K562 (cell line): ENCODE measurements around the gene ZSWIM1. TPM values are rescaled to one million over a fixed set of nuclear protein-coding genes. Genes with fewer than 3 reads are reported as not detected.

ENCODE experiments used
- ATAC-seq: fragments of 200-7000 bp; cut with Tn5 transposase; 3 replicates; pipeline ENCODE4 v1.9.1; 2020; ENCODE audit warnings: moderate library complexity
- BruUV-seq: library from RNA; stranded (reverse); fragments of 400-500 nt; replicated peaks from 2 replicates; lab custom pipeline; 2021; lab: Mats Ljungman, UMichigan
- CTCF ChIA-PET: fragments of 300-600 bp; formaldehyde crosslinking; extraction: SDS; loops from one replicate; lab custom pipeline; 2021; ENCODE audit warnings: low intra/inter-chr PET ratio; lab: Yijun Ruan, JAX
- POLR2A ChIA-PET: fragments of 300-600, 350-650 bp; sonication (Branson Sonifier 250); formaldehyde crosslinking; extraction: SDS; loops from one replicate; lab custom pipeline; 2021; ENCODE audit warnings: antibody characterized with exemption, inconsistent platforms; lab: Yijun Ruan, JAX
- DNase-seq, 4 experiments: peaks; one replicate each; pipeline versions ENCODE4 v3.0.0 to v3.0.0-alpha.2; 2011 to 2018; ENCODE audit warnings: low spot score in 3 of 4, mixed read lengths in 3 of 4; ENCODE audit errors: extremely low read depth in 1 of 4
- FAIRE-seq: peaks from 2 replicates; lab custom pipeline; 2011; peaks lifted over from hg19 to GRCh38; lab: Jason Lieb, UNC
- H2AFZ ChIP-seq: 2 replicates; pipeline ENCODE4 v1.6.0; 2011; ENCODE audit warnings: low read depth, low read length, control low read depth, inconsistent platforms
- H3K27ac ChIP-seq: fragments of 200-600 bp; 3 replicates; pipeline ENCODE4 v1.8.0; 2011; ENCODE audit warnings: low read depth, mild to moderate bottlenecking, control low read depth, inconsistent platforms, low read length, moderate library complexity, mixed read lengths; ENCODE audit errors: extremely low read depth
- H3K27me3 ChIP-seq, 2 experiments: fragments of 300-600 bp in 1 of 2; 2 replicates in 1 of 2; 3 replicates in 1 of 2; pipeline versions ENCODE4 v1.6.0 to v1.8.0; 2011; ENCODE audit warnings: inconsistent platforms in 2 of 2, low read length in 2 of 2, mild to moderate bottlenecking in 1 of 2, mixed read lengths in 1 of 2, moderate library complexity in 1 of 2; ENCODE audit not compliant: control insufficient read depth in 2 of 2, insufficient read depth in 2 of 2
- H3K36me3 ChIP-seq: fragments of 300-600 bp; 3 replicates; pipeline ENCODE4 v1.8.0; 2011; ENCODE audit warnings: mild to moderate bottlenecking, low read length, inconsistent platforms; ENCODE audit not compliant: control insufficient read depth, insufficient read depth
- H3K4me1 ChIP-seq, 2 experiments: fragments of 200-600 bp in 1 of 2; replicated peaks in 1 of 2; 2 replicates in 1 of 2; 3 replicates in 1 of 2; pipeline versions ENCODE4 v1.5.1 to v1.8.0; 2011; ENCODE audit warnings: inconsistent platforms in 2 of 2, low read length in 2 of 2, mild to moderate bottlenecking in 1 of 2, mixed read lengths in 1 of 2, moderate library complexity in 1 of 2; ENCODE audit not compliant: control insufficient read depth in 2 of 2, insufficient read depth in 2 of 2
- H3K4me2 ChIP-seq: 2 replicates; pipeline ENCODE4 v1.6.1; 2011; ENCODE audit warnings: low read length, control low read depth, inconsistent platforms, mixed read lengths; ENCODE audit not compliant: insufficient read depth
- H3K4me3 ChIP-seq: fragments of 200-600 bp; sonication (generic), shearing (Covaris generic); 2 replicates; pipeline ENCODE4 v1.5.1; 2016; ENCODE audit warnings: control low read depth, inconsistent platforms
- H3K79me2 ChIP-seq: fragments of 200-600 bp; 3 replicates; pipeline ENCODE4 v1.8.0; 2011; ENCODE audit warnings: low read length, inconsistent platforms; ENCODE audit not compliant: control insufficient read depth, insufficient read depth
- H3K9ac ChIP-seq, 2 experiments: 2 replicates each; pipeline versions ENCODE4 v1.6.0 to v1.6.1; 2011; ENCODE audit warnings: low read depth in 2 of 2, low read length in 2 of 2, control low read depth in 1 of 2, inconsistent platforms in 1 of 2, mild to moderate bottlenecking in 1 of 2, mixed read lengths in 1 of 2; ENCODE audit not compliant: insufficient read depth in 1 of 2
- H3K9me1 ChIP-seq: one replicate; pipeline ENCODE4 v1.6.0; 2011; ENCODE audit warnings: inconsistent platforms, mild to moderate bottlenecking, low read length, moderate library complexity; ENCODE audit not compliant: control insufficient read depth, insufficient read depth
- H3K9me3 ChIP-seq: replicated peaks from 2 replicates; pipeline ENCODE4 v1.5.1; 2011; ENCODE audit warnings: low read depth, low read length, inconsistent platforms; ENCODE audit not compliant: control insufficient read depth, insufficient read depth
- H4K20me1 ChIP-seq: replicated peaks from 2 replicates; pipeline ENCODE4 v1.6.1; 2011; ENCODE audit warnings: low read length, inconsistent platforms, mixed read lengths; ENCODE audit not compliant: control insufficient read depth, insufficient read depth
- BRCA1 ChIP-seq, 2 experiments: fragments of 450-650 bp in 1 of 2; sonication (generic) in 1 of 2; formaldehyde crosslinking in 1 of 2; IDR thresholded peaks; 2 replicates each; pipeline versions ENCODE4 v1.5.0 to v1.6.1; 2017 to 2020; ENCODE audit warnings: mild to moderate bottlenecking in 1 of 2, missing genetic modification reagents in 1 of 2
- XRCC5 ChIP-seq: fragments of 200-400 bp; formaldehyde crosslinking; IDR thresholded peaks from 2 replicates; pipeline ENCODE4 v1.6.1; 2017; ENCODE audit warnings: low read depth, mild to moderate bottlenecking, low read length
- ZNF217 ChIP-seq: sonication (generic); formaldehyde crosslinking; IDR thresholded peaks from 2 replicates; pipeline ENCODE4 v1.8.0; 2022; ENCODE audit warnings: mild to moderate bottlenecking, missing genetic modification reagents
- ZNF609 ChIP-seq: sonication (generic); formaldehyde crosslinking; IDR thresholded peaks from 2 replicates; pipeline ENCODE4 v1.8.1; 2023; ENCODE audit warnings: missing genetic modification reagents, mild to moderate bottlenecking, borderline replicate concordance
- WGBS: fragments of 100-300 bp; shearing (Covaris generic); methylation state at CpG from one replicate; pipeline ENCODE4 v1.1.6; 2016; ENCODE audit warnings: low coverage, mixed read lengths; ENCODE audit not compliant: insufficient coverage; ENCODE audit errors: missing lambda C conversion rate; 5-methylcytosine and 5-hydroxymethylcytosine counted together
- in situ Hi-C: fragments of 300-500 bp; cut with MboI; formaldehyde crosslinking; loops from 4 replicates; pipeline ENCODE4 v1.15.0; 2018; ENCODE audit warnings: inconsistent platforms, mixed read lengths
- intact Hi-C: fragments of 100-400 bp; cut with micrococcal nuclease; formaldehyde crosslinking; loops from 2 replicates; pipeline ENCODE4 v1.14.2; 2022
- polyA plus RNA-seq, 8 experiments: library from polyadenylated mRNA; depleted of rRNA in 4 of 8; stranded (reverse) in 5 of 8; unstranded in 3 of 8; fragments of >200 nt; fragmentation: Nextera tagmentation in 2 of 8; fragmentation: Illumina TruSeq in 1 of 8; extraction: Ambion mirVana in 2 of 8; extraction: Trizol in 1 of 8; gene quantifications; 2 replicates each; pipeline versions ENCODE4 v1.2.1 to v1.2.3, GENCODE V29; 2011 to 2014; ENCODE audit warnings: inconsistent platforms in 1 of 8, missing spikeins in 1 of 8
- total RNA-seq, 7 experiments: library from RNA; depleted of rRNA in 6 of 7; stranded (reverse); fragments of >200 nt in 6 of 7; fragmentation: Illumina TruSeq in 2 of 7; extraction: Trizol in 2 of 7; gene quantifications; 2 replicates each; pipeline versions ENCODE4 v1.2.1 to v1.2.3, GENCODE V29; 2011 to 2021; ENCODE audit warnings: low replicate concordance in 1 of 7

ZSWIM1 gene
- total and polyA plus RNA-seq, 9 of the 15 experiments (the other 6 are each of a cell fraction or from before 2014, with no cell fraction given) = 2.5 to 15.6 (median 9.5) TPM

DNA sequence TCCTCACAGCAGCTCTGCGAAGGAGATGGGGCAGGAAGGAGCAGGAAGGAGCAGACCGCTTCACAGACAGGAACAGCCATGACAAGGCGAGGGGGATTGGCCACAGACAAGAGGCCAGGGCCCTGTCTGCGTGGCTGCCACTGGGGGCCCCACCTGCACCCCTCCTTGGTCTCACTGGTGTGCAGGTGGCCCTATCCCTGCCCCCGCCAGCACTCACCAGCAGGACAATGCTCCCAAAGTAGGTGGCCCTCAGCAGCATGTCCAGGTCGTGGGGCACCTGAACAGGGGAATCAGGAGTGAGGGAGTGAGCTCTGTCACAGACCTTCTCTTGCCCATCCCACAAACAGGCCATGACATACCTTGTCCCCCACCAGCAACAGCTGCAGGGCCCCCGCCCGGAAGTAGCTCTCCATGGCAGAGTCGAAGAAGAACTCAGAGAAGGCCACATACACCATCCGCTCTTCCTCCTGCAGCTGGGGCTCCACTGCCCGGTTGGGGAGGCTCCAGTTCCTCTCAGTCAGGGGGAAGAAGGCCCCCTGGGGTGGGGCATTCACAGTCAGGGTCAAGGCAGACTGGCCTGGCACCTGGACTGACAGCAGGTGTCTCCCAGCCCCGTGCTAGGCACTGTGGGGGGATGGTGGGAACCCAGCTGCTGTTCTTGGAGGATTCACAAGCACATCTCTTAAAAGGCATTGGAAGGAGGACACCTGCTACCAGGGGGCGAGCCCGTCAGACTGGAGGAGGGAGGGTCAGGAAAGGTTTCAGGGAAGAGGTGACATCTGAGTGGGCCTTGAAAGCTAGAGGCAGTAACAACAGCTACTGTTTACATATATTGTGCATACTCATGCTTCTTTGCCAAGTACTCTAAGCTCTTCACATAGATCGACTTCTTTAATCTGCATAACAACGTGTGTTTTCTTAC is 23.8 kb downstream of the ZSWIM1 start:
- intact Hi-C loops = no loop called here
- in situ Hi-C loops = no loop called here
- Histone ChIP-seq H3K4me2 (no peak overlapping the region), H3K9me1 (no peaks in the 10 kb centered on the region), H3K9ac (peak overlapping the region in 1 of 2 experiments; percentile 77; a peak in 2 of 4 replicates), H4K20me1 (no peaks in the 10 kb centered on the region), H3K9me3 (no peaks in the 10 kb centered on the region), H3K79me2 (peaks cover 9% of the 10 kb centered on the region), H3K36me3 (peaks cover 24% of the 10 kb centered on the region; the same call in 2 of the 3 replicates), H2AFZ (no peak overlapping the region), H3K27me3 (no peaks in the 10 kb centered on the region), H3K27ac (no peak overlapping the region), H3K4me3 (no peak overlapping the region), H3K4me1 (peaks cover 9 to 29% of the 10 kb centered on the region in 2 experiments)
- FAIRE-seq (no peak), DNase-seq (no peak), ATAC-seq (no peak; the same call in 2 of the 3 replicates)
- BruUV-seq = no TSS peak
- ChIA-PET CTCF (no interaction called here), POLR2A (interaction anchor here (0.6 to 2.4 kb wide), 9 partner anchors 11 to 1451 kb away, joined by 3 to 9 read pairs (median 4); partner anchors contain the start of genes PCIF1, SNX21 and ZSWIM1)
- WGBS = 73% methylated on average over 16 of the region's 16 CpGs
- TF ChIP-seq BRCA1 (IDR thresholded peaks at IDR 0.05) = no peak
- no peak for TF ChIP-seq BRCA1 (CRISPR knock-in tag; IDR thresholded peaks at IDR 0.05)
- no peak for TF ChIP-seq XRCC5
- TF ChIP-seq ZNF609 (CRISPR knock-in tag) = no peak
- 0 out of 2 replicates have a peak, but pooled peaks have one; percentile 36 for TF ChIP-seq ZNF217 (CRISPR knock-in tag)
